Gastrocnemius medialis (tissue), 4 donors: ENCODE measurements around the gene FAN1. TPM values are rescaled to one million over a fixed set of nuclear protein-coding genes. Genes with fewer than 3 reads are reported as not detected.
A peak's percentile ranks its signal among the peaks of the same experiment; 100 is the strongest.

Experiments
- ATAC-seq, 2 donors: fragments of 150-250 bp; one replicate each; pipeline ENCODE4 v1.9.1; 2016
- DNase-seq, 2 donors: peaks; one replicate each; pipeline ENCODE4 v3.0.0-alpha.2; 2019
- H3K27ac ChIP-seq, 4 donors: fragments of 200-600 bp; sonication (generic); 1 replicate in 1 of 4; 2 replicates in 3 of 4; pipeline ENCODE4 v1.5.1; 2016 to 2018; ENCODE audit warnings: mild to moderate bottlenecking in 2 of 4, moderate library complexity in 1 of 4
- H3K27me3 ChIP-seq, 3 donors: fragments of 200-600 bp; sonication (generic) in 2 of 3; 1 replicate in 1 of 3; 2 replicates in 2 of 3; pipeline versions ENCODE4 v1.5.1 to v1.6.0; 2016 to 2019; ENCODE audit warnings: mild to moderate bottlenecking in 1 of 3, moderate library complexity in 1 of 3
- H3K36me3 ChIP-seq, 2 donors: fragments of 200-600 bp; sonication (generic) in 1 of 2; one replicate each; pipeline ENCODE4 v1.5.1; 2017 to 2018
- H3K4me1 ChIP-seq, 2 donors: fragments of 200-600 bp; sonication (generic) in 1 of 2; one replicate each; pipeline ENCODE4 v1.5.1; 2016 to 2017; ENCODE audit warnings: mild to moderate bottlenecking in 2 of 2
- H3K4me3 ChIP-seq, 4 donors: fragments of 200-600 bp; sonication (generic) in 3 of 4; 1 replicate in 1 of 4; 2 replicates in 3 of 4; pipeline ENCODE4 v1.5.1; 2016 to 2019; ENCODE audit warnings: mild to moderate bottlenecking in 2 of 4
- H3K9me3 ChIP-seq, 3 donors: fragments of 200-600 bp; sonication (generic) in 2 of 3; 1 replicate in 1 of 3; 2 replicates in 2 of 3; pipeline ENCODE4 v1.5.1; 2016 to 2019
- CTCF ChIP-seq, 5 experiments: fragments of 450-650 bp in 3 of 5; fragments of 200-600 bp in 2 of 5; sonication (generic) in 2 of 5; IDR thresholded peaks in 4 of 5; conservative IDR thresholded peaks in 1 of 5; 1 replicate in 4 of 5; 2 replicates in 1 of 5; pipeline ENCODE4 v1.5.1; 2016 to 2019; ENCODE audit warnings: antibody characterized with exemption in 5 of 5, mild to moderate bottlenecking in 3 of 5, moderate library complexity in 3 of 5
- POLR2A ChIP-seq, 2 donors: fragments of 450-650 bp; IDR thresholded peaks; one replicate each; pipeline ENCODE4 v1.6.1; 2017; ENCODE audit warnings: antibody characterized with exemption in 2 of 2, mild to moderate bottlenecking in 2 of 2, moderate library complexity in 2 of 2
- in situ Hi-C, 4 donors: fragments of 200-750 bp; cut with MboI; loops; one replicate each; pipeline versions ENCODE4 v1.15.0 to v1.8.0; 2017; ENCODE audit warnings: low sequenced_read_pairs in 4 of 4
- intact Hi-C: fragments of 100-400 bp; cut with DNase I; formaldehyde crosslinking; loops from one replicate; pipeline ENCODE4 v1.15.1; 2023; ENCODE audit warnings: low total_unique reads
- total RNA-seq, 4 donors: library from RNA; depleted of rRNA; stranded (reverse); fragments of >200 nt; gene quantifications; one replicate each; pipeline versions ENCODE4 v1.1.0 to v1.2.3, GENCODE V29; 2016

The FAN1 gene
- total RNA-seq, 4 donors from 2014 or later, result 20.0 to 27.5 (median 25.3) TPM

- no peak for DNase-seq
- Histone ChIP-seq H3K36me3 (peaks cover 0 to 71% of the 10 kb centered on the region in 2 donors), H3K27me3 (no peaks in the 10 kb centered on the region), H3K9me3 (no peaks in the 10 kb centered on the region), H3K4me1 (no peaks in the 10 kb centered on the region), H3K27ac (no peak overlapping the region), H3K4me3 (no peak overlapping the region)
- in situ Hi-C loops, result no loop called here
- intact Hi-C loops, result no loop called here
- TF ChIP-seq CTCF (IDR thresholded peaks at IDR 0.05 in 4 of 5, conservative IDR thresholded peaks at IDR 0.05 in 1 of 5) (no peak), POLR2A (IDR thresholded peaks at IDR 0.05) (no peak)
- no peak for ATAC-seq
Measured at GRCh38 chr15:30930422-30930821, 26.7 kb downstream of the FAN1 start.

- Histone ChIP-seq H3K36me3 (peaks cover 2 to 58% of the 10 kb centered on the region in 2 donors), H3K4me1 (no peaks in the 10 kb centered on the region), H3K9me3 (no peaks in the 10 kb centered on the region), H3K27ac (peak overlapping the region in 1 of 4 donors; percentile 4), H3K27me3 (no peaks in the 10 kb centered on the region), H3K4me3 (no peak overlapping the region)
- intact Hi-C loops, result no loop called here
- no peak for TF ChIP-seq CTCF (IDR thresholded peaks at IDR 0.05 in 4 of 5, conservative IDR thresholded peaks at IDR 0.05 in 1 of 5)
- no peak for TF ChIP-seq POLR2A (IDR thresholded peaks at IDR 0.05)
- DNase-seq (no peak), ATAC-seq (no peak)
- in situ Hi-C loops, result no loop called here
Measured at GRCh38 chr15:30933293-30933692, 29.6 kb downstream of the FAN1 start.

- Histone ChIP-seq H3K27ac (no peak overlapping the region), H3K4me1 (no peaks in the 10 kb centered on the region), H3K27me3 (no peaks in the 10 kb centered on the region), H3K4me3 (no peak overlapping the region), H3K9me3 (no peaks in the 10 kb centered on the region), H3K36me3 (peaks cover 6 to 86% of the 10 kb centered on the region in 2 donors)
- ATAC-seq, result no peak
- in situ Hi-C loops (no loop called here), intact Hi-C loops (no loop called here)
- TF ChIP-seq POLR2A (IDR thresholded peaks at IDR 0.05) (no peak), CTCF (IDR thresholded peaks at IDR 0.05 in 4 of 5, conservative IDR thresholded peaks at IDR 0.05 in 1 of 5) (no peak)
- no peak for DNase-seq
Measured at GRCh38 chr15:30939161-30939560, 35.4 kb downstream of the FAN1 start.

- DNase-seq, result no peak
- H3K9me3 ChIP-seq, result no peaks in the 10 kb centered on the region
- TF ChIP-seq CTCF (IDR thresholded peaks at IDR 0.05 in 4 of 5, conservative IDR thresholded peaks at IDR 0.05 in 1 of 5) (no peak), POLR2A (IDR thresholded peaks at IDR 0.05) (no peak)
- intact Hi-C loops, result no loop called here
- H3K27me3 ChIP-seq, result no peaks in the 10 kb centered on the region
- peak overlapping the region in 1 of 4 donors; percentile 3 for H3K27ac ChIP-seq
- no peak overlapping the region for H3K4me3 ChIP-seq
- H3K4me1 ChIP-seq, result no peaks in the 10 kb centered on the region
- ATAC-seq, result no peak
- peaks cover 6 to 84% of the 10 kb centered on the region in 2 donors for H3K36me3 ChIP-seq
- in situ Hi-C loops, result no loop called here
Measured at GRCh38 chr15:30940359-30940758, 36.6 kb downstream of the FAN1 start.

GRCh38 chr15:30941520-30941919, 37.8 kb downstream of the FAN1 start:
- intact Hi-C loops (no loop called here), in situ Hi-C loops (no loop called here)
- DNase-seq (no peak), ATAC-seq (no peak)
- Histone ChIP-seq H3K27me3 (no peaks in the 10 kb centered on the region), H3K27ac (no peak overlapping the region), H3K36me3 (peaks cover 6 to 96% of the 10 kb centered on the region in 2 donors), H3K4me3 (no peak overlapping the region), H3K4me1 (no peaks in the 10 kb centered on the region), H3K9me3 (no peaks in the 10 kb centered on the region)
- no peak for TF ChIP-seq POLR2A (IDR thresholded peaks at IDR 0.05)
- no peak for TF ChIP-seq CTCF (IDR thresholded peaks at IDR 0.05 in 4 of 5, conservative IDR thresholded peaks at IDR 0.05 in 1 of 5)
